WERI-Rb-1 (cell line): Measurements from ENCODE around the gene ADAP1.
"Not testable (repeated sequence)": the region's sequence is repeated elsewhere in the genome, so short reads cannot be mapped to it uniquely, and the experiment has no call there.

ENCODE experiments used
- DNase-seq: peaks from one replicate; pipeline ENCODE4 v3.0.0-alpha.2; 2020
- H3K27ac ChIP-seq: fragments of 250-450 bp; sonication (Bioruptor Pico); 2 replicates; pipeline ENCODE4 v1.5.1; 2020; ENCODE audit warnings: mild to moderate bottlenecking, moderate library complexity
- H3K27me3 ChIP-seq: fragments of 250-450 bp; sonication (Bioruptor Pico); 2 replicates; pipeline ENCODE4 v1.5.1; 2021; ENCODE audit warnings: mild to moderate bottlenecking, low read depth, moderate library complexity; ENCODE audit not compliant: insufficient read depth, severe bottlenecking
- H3K36me3 ChIP-seq: fragments of 250-450 bp; sonication (Bioruptor Pico); 2 replicates; pipeline ENCODE4 v1.5.1; 2020; ENCODE audit warnings: mild to moderate bottlenecking, moderate library complexity
- H3K4me3 ChIP-seq: 2 replicates; pipeline ENCODE4 v1.5.1; 2011; ENCODE audit warnings: low read depth, mild to moderate bottlenecking, control low read depth, low read length
- H3K9me3 ChIP-seq: fragments of 250-450 bp; sonication (Bioruptor Pico); 2 replicates; pipeline ENCODE4 v1.5.1; 2021; ENCODE audit warnings: mild to moderate bottlenecking, moderate library complexity; ENCODE audit not compliant: severe bottlenecking
- CTCF ChIP-seq: IDR thresholded peaks from 2 replicates; pipeline ENCODE4 v1.5.1; 2011; ENCODE audit warnings: low read depth, mild to moderate bottlenecking, control low read depth, inconsistent platforms, low read length

The ADAP1 gene

GRCh38 chr7:961546-962400 lies 7.3 kb upstream of the ADAP1 start:
- no peak overlapping the region for H3K4me3 ChIP-seq
- no peaks in the 10 kb centered on the region for H3K9me3 ChIP-seq
- no peak overlapping the region for H3K27ac ChIP-seq
- H3K27me3 ChIP-seq: no peaks in the 10 kb centered on the region
- H3K36me3 ChIP-seq: peaks cover 4% of the 10 kb centered on the region; the same call in 1 of the 2 replicates
- DNase-seq: no peak
- no peak for TF ChIP-seq CTCF

GRCh38 chr7:960972-961371 lies 6.5 kb upstream of the ADAP1 start:
- not testable (repeated sequence) for DNase-seq, H3K9me3 ChIP-seq, H3K36me3 ChIP-seq, H3K4me3 ChIP-seq, H3K27ac ChIP-seq, H3K27me3 ChIP-seq

GRCh38 chr7:960269-960871 lies 5.9 kb upstream of the ADAP1 start:
- no peaks in the 10 kb centered on the region for H3K9me3 ChIP-seq
- H3K27me3 ChIP-seq: no peaks in the 10 kb centered on the region
- TF ChIP-seq CTCF: no peak
- no peak for DNase-seq
- no peaks in the 10 kb centered on the region for H3K36me3 ChIP-seq
- no peak overlapping the region for H3K4me3 ChIP-seq
- H3K27ac ChIP-seq: no peak overlapping the region

GRCh38 chr7:959740-960139 lies 5.3 kb upstream of the ADAP1 start:
- not testable (repeated sequence) for H3K9me3 ChIP-seq, H3K27me3 ChIP-seq, DNase-seq, H3K4me3 ChIP-seq, H3K27ac ChIP-seq, H3K36me3 ChIP-seq

- no peak overlapping the region for H3K27ac ChIP-seq
- no peaks in the 10 kb centered on the region for H3K27me3 ChIP-seq
- no peaks in the 10 kb centered on the region for H3K36me3 ChIP-seq
Observed at GRCh38 chr7:959271-959670, 4.8 kb upstream of the ADAP1 start.

GRCh38 chr7:958221-959200 lies 4.0 kb upstream of the ADAP1 start:
- Histone ChIP-seq H3K27me3 (peaks cover 2% of the 10 kb centered on the region), H3K9me3 (no peaks in the 10 kb centered on the region), H3K27ac (no peak overlapping the region), H3K4me3 (no peak overlapping the region), H3K36me3 (no peaks in the 10 kb centered on the region)
- TF ChIP-seq CTCF: no peak
- DNase-seq: no peak

More at GRCh38 chr7:959271-959670, 4.8 kb upstream of the ADAP1 start:
- Histone ChIP-seq H3K9me3 (no peaks in the 10 kb centered on the region), H3K4me3 (no peak overlapping the region)
- DNase-seq: no peak
- TF ChIP-seq CTCF: no peak
